ENCODE results near the gene CABYR. TPM values are rescaled to one million over a fixed set of nuclear protein-coding genes. Genes with fewer than 3 reads are reported as not detected.

CABYR gene
- total RNA-seq, 1 experiment from 2014 or later: 29.4 TPM

GRCh38 chr18:24180048-24180447 lies 41.2 kb downstream of the CABYR start:
- Histone ChIP-seq H3K27me3 (ENCODE audit: control insufficient read depth, insufficient read depth, low read length) (no peaks in the 10 kb centered on the region), H3K4me3 (ENCODE audit: low read depth in 2 of 2, low read length in 2 of 2) (no peak overlapping the region), H3K4me1 (ENCODE audit: control insufficient read depth, insufficient read depth, low read length) (no peaks in the 10 kb centered on the region), H3K36me3 (ENCODE audit: control insufficient read depth, insufficient read depth, low read length) (no peaks in the 10 kb centered on the region), H3K27ac (ENCODE audit: low read length) (no peak overlapping the region), H3K9me3 (ENCODE audit: control insufficient read depth, insufficient read depth, low read depth, low read length) (no peaks in the 10 kb centered on the region)
- no TSS peak for BruUV-seq (replicated peaks)
- in situ Hi-C loops (cut with HindIII; ENCODE audit: low pct_unique_long_range_greater_than_20kb, low sequenced_read_pairs) (no loop called here), intact Hi-C loops (cut with micrococcal nuclease; ENCODE audit: unreplicated experiment) (no loop called here)
- POLR2A ChIA-PET: no interaction called here
- no peak for TF ChIP-seq REST (IDR thresholded peaks at IDR 0.05; ENCODE audit: insufficient read depth in 1 of 2, low read depth in 2 of 2, low read length in 1 of 2)
- no peak for DNase-seq (ENCODE audit: low read depth, low spot score)
- no peak for ATAC-seq
- CTCF ChIA-PET: interaction anchor here (0.6 kb wide), 1 partner anchor 549 kb away, joined by 3 read pairs; no protein-coding TSS in a partner anchor

GRCh38 chr18:24181806-24182205 lies 42.9 kb downstream of the CABYR start:
- ChIA-PET CTCF (no interaction called here), POLR2A (no interaction called here)
- Histone ChIP-seq H3K4me3 (ENCODE audit: low read depth in 2 of 2, low read length in 2 of 2) (no peak overlapping the region), H3K4me1 (ENCODE audit: control insufficient read depth, insufficient read depth, low read length) (no peaks in the 10 kb centered on the region), H3K27ac (ENCODE audit: low read length) (no peak overlapping the region), H3K9me3 (ENCODE audit: control insufficient read depth, insufficient read depth, low read depth, low read length) (no peaks in the 10 kb centered on the region), H3K27me3 (ENCODE audit: control insufficient read depth, insufficient read depth, low read length) (no peaks in the 10 kb centered on the region), H3K36me3 (ENCODE audit: control insufficient read depth, insufficient read depth, low read length) (no peaks in the 10 kb centered on the region)
- no peak for DNase-seq (ENCODE audit: low read depth, low spot score)
- no peak for ATAC-seq
- intact Hi-C loops (cut with micrococcal nuclease; ENCODE audit: unreplicated experiment): no loop called here
- in situ Hi-C loops (cut with HindIII; ENCODE audit: low pct_unique_long_range_greater_than_20kb, low sequenced_read_pairs): no loop called here
- no TSS peak for BruUV-seq (replicated peaks)
- TF ChIP-seq POLR2AphosphoS5 (IDR thresholded peaks at IDR 0.05; ENCODE audit: low read depth, low read length) (no peak), TCF7L2 (IDR thresholded peaks at IDR 0.05; ENCODE audit: low read depth, low read length) (no peak), CTCF (IDR thresholded peaks at IDR 0.05) (no peak), REST (IDR thresholded peaks at IDR 0.05; ENCODE audit: insufficient read depth in 1 of 2, low read depth in 2 of 2, low read length in 1 of 2) (no peak), SIN3A (IDR thresholded peaks at IDR 0.05; ENCODE audit: borderline replicate concordance, insufficient read depth, low read depth, low read length) (no peak)

Measured in Panc1 (cell line).